T-helper 9 cell (primary cell): ENCODE measurements around the gene OPRL1.
"Not testable (repeated sequence)": the region's sequence is repeated elsewhere in the genome, so short reads cannot be mapped to it uniquely, and the experiment has no call there.

Experiments
- DNase-seq: peaks from one replicate; pipeline ENCODE4 v3.0.0-alpha.2; 2020

Gene OPRL1

DNA sequence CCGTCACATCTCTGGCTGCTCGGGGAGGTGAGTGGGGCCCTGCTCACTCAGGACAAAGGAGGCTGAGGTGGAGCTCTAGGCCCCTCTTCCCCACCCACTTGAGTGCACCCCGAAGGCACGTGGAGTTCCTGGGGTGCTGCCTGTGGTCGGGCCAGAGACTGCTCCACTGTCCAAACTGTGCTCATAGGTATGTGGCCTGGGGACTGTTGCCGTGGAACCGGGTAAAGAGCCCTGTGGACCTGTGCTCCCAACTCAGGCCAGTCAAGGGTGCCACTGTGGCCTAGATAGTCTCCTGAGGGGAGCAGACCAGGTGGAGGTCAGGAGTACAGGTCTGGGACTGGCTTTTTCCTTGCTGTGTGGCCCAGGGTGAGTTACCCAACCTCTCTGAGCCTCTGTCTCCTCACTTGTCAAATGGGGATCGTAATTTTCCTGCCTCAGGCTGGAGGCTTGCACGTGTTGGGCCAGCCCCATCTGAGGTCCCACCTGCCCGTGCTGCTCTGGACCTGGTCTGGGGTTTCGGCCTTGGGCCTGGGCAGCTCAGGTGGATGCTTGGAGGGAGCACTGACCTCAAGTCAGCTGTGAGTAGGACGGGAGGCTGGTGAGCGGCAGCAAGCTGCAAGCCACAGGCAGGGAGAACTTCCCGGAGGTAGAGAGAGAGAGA is 39.9 kb downstream of the OPRL1 start:
- DNase-seq, result no peak

DNA sequence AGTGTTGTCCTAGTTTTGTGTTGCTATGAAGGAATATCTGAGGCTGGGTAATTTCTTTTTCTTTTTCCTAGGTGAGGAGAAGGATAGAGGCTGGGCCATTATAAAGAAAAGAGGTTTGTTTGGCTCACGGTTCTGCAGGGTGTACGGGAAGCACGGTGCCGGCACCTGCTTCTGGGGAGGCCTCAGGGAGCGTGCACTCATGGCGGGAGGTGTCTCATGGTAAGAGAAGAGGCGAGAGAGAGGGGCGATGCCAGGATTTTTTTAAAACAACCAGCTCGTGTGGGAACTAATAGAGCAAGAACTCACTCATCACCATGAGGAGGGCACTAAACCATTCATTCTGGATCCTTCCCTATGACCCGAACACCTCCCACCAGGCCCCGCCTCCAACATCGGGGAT is 41.7 kb downstream of the OPRL1 start:
- no peak for DNase-seq

DNA sequence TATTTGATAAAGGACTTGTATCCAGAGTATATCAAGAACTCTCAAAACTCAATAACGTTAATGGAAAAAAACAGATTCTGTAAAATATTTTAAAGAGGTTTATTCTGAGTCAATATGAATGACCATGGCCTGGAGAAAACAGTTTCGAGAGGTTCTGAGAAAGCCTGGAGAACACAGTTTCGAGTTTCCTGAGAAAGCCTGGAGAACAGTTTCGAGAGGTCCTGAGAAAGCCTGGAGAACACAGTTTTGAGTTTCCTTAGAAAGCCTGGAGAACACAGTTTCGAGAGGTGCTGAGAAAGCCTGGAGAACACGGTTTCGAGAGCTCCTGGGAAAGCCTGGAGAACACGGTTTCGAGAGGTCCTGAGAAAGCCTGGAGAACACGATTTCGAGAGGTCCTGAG is 43.0 kb downstream of the OPRL1 start:
- not testable (repeated sequence) for DNase-seq

DNA sequence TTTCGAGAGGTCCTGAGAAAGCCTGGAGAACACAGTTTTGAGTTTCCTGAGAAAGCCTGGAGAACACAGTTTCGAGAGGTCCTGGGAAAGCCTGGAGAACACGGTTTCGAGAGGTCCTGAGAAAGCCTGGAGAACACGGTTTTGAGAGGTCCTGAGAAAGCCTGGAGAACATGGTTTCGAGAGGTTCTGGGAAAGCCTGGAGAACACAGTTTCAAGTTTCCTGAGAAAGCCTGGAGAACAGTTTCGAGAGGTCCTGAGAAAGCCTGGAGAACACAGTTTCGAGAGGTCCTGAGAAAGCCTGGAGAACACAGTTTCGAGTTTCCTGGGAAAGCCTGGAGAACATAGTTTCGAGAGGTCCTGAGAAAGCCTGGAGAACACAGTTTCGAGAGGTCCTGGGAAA is 43.6 kb downstream of the OPRL1 start:
- DNase-seq, result not testable (repeated sequence)

DNA sequence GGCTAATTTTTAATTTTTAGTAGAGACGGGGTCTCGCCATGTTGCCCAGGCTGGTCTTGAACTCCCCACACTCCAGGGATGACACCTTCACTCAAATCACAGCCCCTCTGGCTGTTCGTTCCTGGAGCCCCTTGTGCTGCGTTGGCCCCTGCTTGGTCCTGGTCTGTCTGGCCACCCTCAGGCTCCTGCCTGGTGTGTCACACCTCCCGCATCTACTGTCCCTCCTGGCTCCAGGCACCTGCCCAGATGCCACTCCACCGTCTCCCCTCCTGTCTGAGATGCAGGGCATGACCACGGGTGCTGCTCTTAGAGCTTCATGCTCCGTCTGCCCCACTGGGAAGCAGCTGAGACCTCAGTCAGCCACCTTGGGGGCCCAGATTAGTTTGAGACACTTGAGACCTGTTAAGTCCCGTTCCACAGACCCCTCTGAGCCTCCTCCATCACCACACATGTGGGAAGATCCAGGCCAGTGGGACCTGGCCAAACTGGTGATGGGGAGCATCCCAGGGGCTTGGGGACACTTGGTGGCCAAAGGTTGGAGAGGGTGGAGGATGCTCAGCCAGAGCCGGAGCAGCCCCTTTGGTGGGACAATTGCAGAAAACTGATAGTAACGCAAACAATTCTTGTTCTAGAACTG is 49.4 kb downstream of the OPRL1 start:
- no peak for DNase-seq

DNA sequence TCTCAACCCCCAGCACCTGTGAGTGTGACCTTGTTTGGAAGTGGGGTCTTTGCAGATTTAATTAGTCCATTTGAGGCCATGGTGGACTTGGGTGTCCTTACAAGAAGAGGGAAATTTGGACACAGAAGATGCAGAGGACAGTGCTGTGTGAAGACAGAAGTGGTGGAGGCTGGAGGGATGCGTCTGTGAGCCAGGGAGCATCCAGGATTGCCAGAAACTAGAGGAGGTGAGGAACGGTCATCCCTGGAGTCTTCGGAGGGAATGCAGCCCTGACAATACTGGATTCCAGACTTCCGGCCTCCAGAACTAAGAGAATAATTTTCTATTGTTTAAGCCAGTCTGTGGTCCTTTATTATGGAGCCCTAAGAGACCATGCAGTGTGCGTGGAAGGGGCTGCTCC is 50.4 kb downstream of the OPRL1 start:
- DNase-seq, result no peak

DNA sequence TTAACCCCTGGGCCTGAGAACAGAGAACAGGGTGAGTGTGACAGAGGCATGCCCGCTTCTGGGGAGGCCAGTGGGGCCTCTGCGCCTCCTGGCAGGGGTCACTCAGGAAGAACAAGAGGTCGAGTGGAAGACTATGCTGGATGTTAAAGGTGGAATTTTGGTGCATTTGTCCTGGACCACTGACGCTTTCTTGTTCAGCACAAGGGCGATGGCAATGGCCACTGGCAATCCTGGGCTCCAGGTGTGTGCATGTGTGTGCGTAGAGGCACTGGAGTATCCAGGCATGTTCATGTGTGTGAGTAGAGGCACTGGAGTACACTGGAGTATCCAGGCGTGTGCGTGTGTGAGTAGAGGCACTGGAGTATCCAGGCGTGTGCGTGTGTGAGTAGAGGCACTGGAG is 51.0 kb downstream of the OPRL1 start:
- no peak for DNase-seq

DNA sequence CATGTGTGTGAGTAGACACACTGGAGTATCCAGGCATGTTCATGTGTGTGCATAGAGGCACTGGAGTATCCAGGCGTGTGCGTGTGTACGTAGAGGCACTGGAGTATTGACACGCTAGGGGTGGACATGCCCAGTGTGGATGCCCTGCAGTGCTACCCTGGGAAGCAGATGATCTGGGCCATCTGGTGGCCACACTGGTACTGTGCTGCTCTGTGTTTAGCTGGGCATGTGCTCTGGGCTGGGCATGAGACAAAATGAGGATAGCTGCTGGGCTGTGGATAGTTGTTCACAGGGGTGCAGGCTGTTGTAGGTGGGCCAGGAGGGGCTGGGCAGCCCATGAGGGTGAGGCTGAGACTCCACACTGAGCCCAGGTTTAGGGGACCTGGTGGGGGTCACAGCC is 51.5 kb downstream of the OPRL1 start:
- DNase-seq, result no peak

DNA sequence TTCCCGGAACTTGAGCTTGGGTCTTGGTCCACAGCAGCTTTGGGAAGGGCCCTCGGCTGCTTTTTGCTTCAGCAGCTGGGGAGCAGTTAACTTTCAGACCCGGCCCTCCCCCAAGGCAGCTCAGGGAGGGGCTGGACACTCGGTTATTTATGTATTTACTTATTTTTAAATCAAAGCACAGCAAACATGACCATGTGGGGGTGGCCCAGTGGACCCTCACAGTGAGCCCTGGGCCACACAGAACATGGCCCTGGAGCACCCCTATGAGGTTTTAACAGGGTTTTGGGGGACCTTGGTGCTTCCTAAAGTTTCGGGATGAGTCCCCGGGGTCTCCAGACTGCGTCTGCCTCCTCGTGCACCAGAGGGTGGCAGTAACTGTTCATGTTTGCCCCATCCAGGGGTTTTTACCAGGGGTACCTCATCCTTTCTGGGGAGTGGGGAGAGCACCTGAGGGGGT is 54.1 kb downstream of the OPRL1 start:
- no peak for DNase-seq

DNA sequence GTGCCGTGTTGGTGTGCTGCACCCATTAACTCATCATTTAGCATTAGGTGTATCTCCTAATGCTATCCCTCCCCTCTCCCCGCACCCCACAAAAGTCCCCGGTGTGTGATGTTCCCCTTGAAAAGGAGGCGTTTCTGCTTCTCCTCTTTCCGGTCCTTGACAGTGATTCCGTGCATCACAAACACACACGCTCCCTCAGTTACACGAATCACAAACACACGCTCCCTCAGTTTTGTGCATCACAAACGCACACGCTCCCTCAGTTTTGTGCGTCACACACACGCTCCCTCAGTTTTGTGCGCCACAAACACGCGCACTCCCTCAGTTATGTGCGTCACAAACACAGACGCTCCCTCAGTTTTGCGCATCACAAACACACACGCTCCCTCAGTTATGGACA is 54.9 kb downstream of the OPRL1 start:
- DNase-seq, result not testable (repeated sequence)

DNA sequence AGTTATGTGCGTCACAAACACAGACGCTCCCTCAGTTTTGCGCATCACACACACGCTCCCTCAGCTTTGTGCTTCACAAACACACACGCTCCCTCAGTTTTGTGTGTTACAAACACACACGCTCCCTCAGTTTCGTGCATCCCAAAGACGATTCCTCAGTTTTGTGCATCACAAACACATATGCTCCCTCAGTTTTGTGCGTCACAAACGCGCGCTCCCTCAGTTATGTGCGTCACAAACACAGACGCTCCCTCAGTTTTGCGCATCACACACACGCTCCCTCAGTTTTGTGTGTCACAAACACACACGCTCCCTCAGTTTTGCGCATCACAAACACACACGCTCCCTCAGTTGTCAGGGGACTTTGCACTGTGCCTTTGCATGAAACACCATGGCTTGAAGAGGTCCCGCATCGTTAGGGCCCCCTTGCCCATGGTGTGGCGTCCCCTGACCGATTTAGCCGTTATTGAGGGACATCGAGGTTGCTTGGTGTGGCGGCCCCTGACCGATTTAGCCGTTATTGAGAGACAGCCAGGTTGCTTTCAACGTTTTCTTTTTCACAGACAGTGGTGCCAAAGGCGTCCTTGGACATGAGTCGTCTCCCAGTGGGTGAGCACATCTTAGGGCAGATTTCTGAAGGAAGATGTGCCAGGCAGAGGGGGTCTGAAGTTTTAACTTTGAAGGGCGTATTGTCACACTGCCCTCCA is 56.3 kb downstream of the OPRL1 start:
- DNase-seq, result no peak

DNA sequence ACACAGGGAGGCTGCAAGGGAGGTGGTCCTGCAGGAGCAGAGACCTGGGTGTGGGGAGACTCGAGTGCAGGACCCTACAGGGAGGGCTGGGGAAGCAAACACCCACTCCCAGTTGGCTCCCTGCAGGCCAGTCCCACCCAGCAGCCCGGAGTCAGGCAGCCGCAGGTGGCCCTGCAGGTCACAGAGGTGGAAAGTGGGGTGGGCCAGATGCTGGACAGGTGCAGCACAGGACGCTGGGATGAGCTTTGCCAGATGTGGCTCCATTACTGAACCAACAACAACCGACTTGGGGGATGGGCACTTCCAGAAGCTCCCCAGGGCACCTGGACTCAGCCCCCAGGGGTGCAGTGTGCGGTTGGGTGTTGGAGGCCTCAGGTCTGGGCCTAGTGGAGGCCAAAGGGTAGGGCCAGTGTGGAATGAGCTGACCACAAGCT is 57.7 kb downstream of the OPRL1 start:
- DNase-seq, result no peak

DNA sequence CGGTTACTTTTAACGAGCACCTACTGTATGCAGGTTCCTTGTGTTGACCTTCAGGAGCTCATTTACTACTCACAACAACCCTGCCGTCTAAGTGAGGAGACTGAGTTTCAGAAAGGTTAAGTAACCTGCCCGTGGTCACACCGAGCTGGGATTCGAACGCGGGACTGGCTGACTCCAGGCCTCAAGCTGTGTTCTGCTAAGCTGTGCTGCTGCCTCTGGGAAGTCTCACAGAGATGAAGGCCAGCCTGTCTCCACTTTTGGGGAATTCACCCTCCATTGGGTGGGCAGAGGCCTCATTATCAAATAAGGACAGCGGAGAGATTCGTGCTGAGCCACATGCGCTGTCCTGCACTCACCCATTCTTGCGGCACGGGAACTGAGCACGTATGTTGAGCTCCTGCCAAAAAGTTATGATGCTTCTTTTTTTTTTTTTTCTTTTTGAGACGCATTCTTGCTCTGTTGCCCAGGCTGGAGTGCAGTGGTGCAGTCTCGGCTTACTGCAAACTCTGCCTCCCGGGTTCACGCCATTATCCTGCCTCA is 58.5 kb downstream of the OPRL1 start:
- DNase-seq, result no peak

DNA sequence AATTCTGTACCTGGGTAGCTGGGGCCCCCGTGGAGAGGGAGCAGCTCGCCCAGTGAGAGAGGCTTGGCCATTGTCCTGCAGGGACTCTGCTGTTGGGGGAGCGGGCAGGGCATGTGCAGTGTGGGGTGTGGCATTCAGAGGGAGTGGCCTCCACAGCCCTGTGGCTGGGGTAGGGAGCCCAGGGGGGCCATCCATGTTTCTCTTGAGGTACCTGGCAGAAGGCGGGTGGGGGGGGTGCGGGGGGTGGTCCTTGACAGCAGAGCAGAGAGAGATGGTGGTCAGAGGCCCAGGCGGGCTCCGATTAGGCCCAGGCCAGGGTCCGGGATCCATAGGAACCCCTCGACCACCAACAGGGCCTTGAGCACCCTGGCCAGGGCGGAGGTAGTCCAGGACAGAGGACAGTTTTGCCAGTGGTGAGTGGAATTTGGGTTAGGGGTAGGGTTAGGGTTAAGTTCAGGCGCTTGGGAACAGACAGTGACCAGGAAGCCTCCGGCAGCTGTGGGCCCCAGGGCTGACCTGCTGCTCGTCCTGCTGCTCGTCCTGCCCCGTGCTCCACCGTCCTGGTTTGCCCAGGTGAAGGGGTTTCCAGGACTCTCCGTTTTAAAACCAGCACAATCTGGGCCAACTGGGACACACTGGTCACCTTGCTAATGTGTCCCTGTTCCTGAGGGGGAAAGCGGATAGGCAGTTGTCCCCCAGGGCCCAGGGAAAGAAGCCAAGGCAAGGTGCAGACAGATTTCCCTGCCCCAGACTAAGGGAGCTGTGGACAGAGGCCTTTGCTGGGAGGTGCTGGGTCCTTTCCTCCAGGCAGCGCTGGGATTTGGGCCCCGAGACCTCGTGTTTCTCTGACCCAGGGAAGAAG is 59.5 kb downstream of the OPRL1 start:
- DNase-seq, result no peak

DNA sequence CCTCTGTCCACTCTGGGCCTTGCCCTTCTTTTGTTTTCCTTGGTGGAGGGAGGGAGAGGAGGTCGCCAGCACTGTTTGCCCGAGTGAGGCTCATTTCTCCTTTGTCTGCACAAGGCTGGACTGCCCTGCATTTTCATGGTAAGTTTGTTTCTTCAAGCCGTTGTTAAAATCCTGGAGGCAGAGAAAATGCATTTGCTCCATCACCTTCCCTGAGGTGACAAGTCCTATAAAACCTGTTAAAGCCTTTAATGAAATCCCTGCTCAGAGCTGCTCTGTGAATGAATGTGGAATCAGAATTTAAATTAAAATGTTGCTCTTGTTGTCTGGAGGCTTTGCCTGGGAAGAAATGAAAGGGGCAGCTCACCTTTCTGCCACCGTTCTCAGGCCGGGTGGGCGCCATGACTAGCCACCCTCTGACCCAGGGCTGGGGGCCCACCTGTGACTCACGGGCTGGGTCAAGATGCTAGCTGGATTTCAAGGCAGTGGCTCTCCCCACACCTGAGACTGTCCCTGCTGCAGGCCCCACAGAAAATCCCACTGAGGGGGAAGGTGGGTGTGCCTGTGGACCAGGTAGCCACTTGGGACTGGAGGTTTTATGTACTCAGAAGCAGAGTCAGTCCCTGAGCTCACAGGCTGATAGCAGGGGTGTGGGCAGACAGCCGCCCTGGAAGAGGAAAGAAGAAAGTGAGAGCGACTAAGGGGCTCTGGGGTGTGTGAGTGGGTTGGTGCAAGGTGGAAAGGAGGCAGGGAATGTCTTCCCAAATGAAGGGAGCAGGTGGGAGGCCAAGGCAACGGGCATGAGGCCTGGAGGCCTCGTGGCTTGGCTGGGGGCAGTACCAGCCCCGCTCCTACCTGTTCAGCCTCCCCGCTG is 60.4 kb downstream of the OPRL1 start:
- no peak for DNase-seq

DNA sequence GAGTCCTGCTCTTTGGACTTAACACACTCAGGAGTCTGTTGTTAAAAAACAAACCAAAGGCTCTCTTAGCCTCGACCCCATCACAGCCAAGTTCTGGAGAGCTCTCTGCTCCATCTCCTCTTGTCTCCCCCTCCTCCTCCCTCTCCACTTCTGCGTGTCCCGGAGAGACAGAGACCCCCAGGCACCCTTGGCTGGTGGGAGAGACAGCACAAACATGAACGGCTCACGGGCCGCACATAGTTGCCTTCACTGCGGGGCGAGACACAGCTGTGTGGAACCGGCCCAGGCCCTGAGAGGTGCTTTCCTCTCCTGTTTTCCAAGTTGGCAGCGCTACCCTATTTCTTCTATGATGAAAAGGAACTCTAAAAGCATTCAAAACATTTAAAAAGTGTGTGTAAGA is 61.1 kb downstream of the OPRL1 start:
- DNase-seq, result no peak

DNA sequence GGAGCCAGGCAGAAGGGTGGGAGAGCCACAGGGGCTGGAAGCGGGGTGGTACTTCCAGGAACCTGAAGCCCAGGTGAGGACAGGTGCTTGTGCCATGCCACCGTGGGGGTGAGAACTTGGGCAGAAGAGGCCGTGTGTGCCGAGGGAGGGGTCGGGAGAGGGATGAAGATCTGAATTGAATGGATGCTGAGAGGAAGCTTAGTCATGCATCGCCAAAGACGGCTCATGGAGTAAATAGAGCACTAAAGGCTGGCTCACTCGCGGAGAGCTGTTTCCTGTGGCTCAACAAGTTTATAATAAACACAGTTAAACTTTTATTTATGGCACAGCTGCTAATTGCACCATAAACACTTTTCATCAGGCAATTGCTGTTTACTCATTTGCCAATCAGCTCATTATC is 62.7 kb downstream of the OPRL1 start:
- no peak for DNase-seq

DNA sequence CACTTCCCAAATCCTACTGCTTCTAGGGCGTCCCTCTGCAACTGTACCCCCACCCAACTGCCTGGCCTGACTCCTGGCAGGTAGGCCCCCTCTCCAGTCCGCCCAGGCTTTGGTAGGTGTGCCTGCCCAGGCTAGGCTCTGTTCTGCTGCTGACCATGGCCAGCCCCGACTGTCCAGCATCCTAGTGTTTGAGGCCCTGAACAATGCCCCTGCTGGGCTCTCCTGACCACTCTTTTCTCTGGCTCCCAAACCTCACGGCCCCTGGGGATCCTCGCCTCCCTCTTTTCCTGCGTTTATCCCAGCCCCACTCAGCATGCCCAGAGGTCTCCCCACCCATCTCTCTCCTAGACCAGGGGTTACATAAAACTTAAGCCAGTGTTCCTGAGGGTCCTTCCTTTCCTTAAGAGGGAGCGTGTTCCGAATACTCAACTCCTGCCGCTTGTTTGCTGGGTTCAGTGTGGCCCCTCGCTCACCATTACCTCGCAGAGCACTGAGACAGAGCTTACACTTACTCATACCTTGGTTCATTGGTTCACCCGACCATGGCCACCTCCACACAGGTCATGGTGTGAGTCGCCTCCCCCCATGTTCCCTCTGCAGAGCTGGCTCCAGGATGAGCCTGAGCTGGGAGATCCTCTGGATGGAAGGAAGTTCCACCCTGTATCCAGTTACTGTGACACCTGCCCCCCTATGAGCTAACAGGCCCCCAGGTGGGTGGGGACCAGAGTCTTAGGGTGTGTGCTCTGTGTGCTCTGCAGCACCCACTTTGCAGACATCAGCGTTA is 63.3 kb downstream of the OPRL1 start:
- DNase-seq, result no peak

DNA sequence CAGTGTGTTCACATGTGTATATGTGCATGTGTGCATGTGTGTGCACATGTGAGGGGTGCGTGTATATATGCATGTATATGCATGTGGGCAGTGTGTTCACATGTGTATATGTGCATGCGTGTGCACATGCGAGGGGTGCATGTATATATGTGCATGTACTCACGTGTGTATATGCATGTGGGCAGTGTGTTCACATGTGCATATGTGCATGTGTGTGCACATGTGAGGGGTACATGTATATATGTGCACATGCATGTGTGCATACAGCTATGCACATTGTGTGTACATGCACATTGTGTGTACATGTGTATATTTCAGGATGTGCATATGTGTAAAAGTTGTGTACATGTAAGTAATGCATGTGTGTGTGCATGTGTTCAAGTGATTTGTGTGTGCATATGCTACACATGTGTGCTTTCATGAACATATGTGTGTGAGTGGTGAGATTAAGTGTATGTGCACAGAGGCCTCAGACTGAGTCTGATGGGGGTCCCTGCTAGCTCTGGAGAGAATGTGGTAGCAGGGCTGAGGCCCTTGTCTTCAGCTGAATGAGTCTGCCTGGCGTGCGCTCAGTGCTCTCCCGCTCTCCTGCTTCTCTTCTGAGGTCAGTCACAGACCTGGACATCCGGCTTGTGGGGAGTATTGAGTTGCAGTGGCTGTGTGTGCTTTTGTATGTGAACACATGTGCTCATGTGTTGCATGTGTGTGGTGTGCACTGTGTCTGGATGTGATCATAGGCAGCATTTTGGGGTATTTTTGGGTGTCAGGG is 64.4 kb downstream of the OPRL1 start:
- no peak for DNase-seq
